ENCODE results near the gene NSRP1. TPM values are rescaled to one million over a fixed set of nuclear protein-coding genes. Genes with fewer than 3 reads are reported as not detected.

NSRP1 gene
- total RNA-seq, 2 donors from 2014 or later = 28.5 to 35.6 TPM

- H3K9me3 ChIP-seq (ENCODE audit: control insufficient read depth, low read length) = no peaks in the 10 kb centered on the region
- H3K36me3 ChIP-seq (ENCODE audit: control insufficient read depth, insufficient read depth, low read length) = peaks cover 46% of the 10 kb centered on the region
- Mint-ChIP-seq H3K27ac (no peak overlapping the region), H3K9me3 (no peaks in the 10 kb centered on the region), H3K4me1 (no peaks in the 10 kb centered on the region), H3K4me3 (no peak overlapping the region), H3K36me3 (ENCODE audit: low read depth) (peaks cover 23% of the 10 kb centered on the region), H3K27me3 (ENCODE audit: insufficient read depth) (no peaks in the 10 kb centered on the region)
- H3K27me3 ChIP-seq (ENCODE audit: control insufficient read depth, insufficient read depth, low read length, poor library complexity, severe bottlenecking) = no peaks in the 10 kb centered on the region
- H3K9ac ChIP-seq (ENCODE audit: extremely low read depth, low read length, poor library complexity, severe bottlenecking) = no peak overlapping the region
- no peaks in the 10 kb centered on the region for H3K4me1 ChIP-seq (ENCODE audit: control insufficient read depth, insufficient read depth, low read length)
- 94 to 100% methylated on average over 1 to 4 of the region's 5 CpGs for WGBS, 2 experiments (ENCODE audit: insufficient coverage in 1 of 2, insufficient read length in 1 of 2)
- no peak overlapping the region for H3K4me3 ChIP-seq (ENCODE audit: low read length)
- no peak overlapping the region for H3K27ac ChIP-seq (ENCODE audit: low read depth, low read length)
- no peak for DNase-seq
- no peak for TF ChIP-seq CTCF (conservative IDR thresholded peaks at IDR 0.05)
Measured at GRCh38 chr17:30188211-30188939, 71.8 kb downstream of the NSRP1 start.

GRCh38 chr17:30191072-30191471 is 74.5 kb downstream of the NSRP1 start:
- peaks cover 19% of the 10 kb centered on the region for H3K36me3 ChIP-seq (ENCODE audit: control insufficient read depth, insufficient read depth, low read length)
- Mint-ChIP-seq H3K27me3 (ENCODE audit: insufficient read depth) (no peaks in the 10 kb centered on the region), H3K4me1 (no peaks in the 10 kb centered on the region), H3K9me3 (no peaks in the 10 kb centered on the region), H3K27ac (no peak overlapping the region), H3K4me3 (no peak overlapping the region), H3K36me3 (ENCODE audit: low read depth) (peaks cover 2% of the 10 kb centered on the region)
- no peak for TF ChIP-seq CTCF (conservative IDR thresholded peaks at IDR 0.05)
- no peak for DNase-seq
- no peak overlapping the region for H3K27ac ChIP-seq (ENCODE audit: low read depth, low read length)
- no peaks in the 10 kb centered on the region for H3K27me3 ChIP-seq (ENCODE audit: control insufficient read depth, insufficient read depth, low read length, poor library complexity, severe bottlenecking)
- H3K4me1 ChIP-seq (ENCODE audit: control insufficient read depth, insufficient read depth, low read length) = no peaks in the 10 kb centered on the region
- 89 to 95% methylated on average over 2 of the region's 2 CpGs for WGBS, 2 experiments (ENCODE audit: insufficient coverage in 1 of 2, insufficient read length in 1 of 2)
- no peak overlapping the region for H3K4me3 ChIP-seq (ENCODE audit: low read length)
- H3K9me3 ChIP-seq (ENCODE audit: control insufficient read depth, low read length) = no peaks in the 10 kb centered on the region
- H3K9ac ChIP-seq (ENCODE audit: extremely low read depth, low read length, poor library complexity, severe bottlenecking) = no peak overlapping the region

- no peak for DNase-seq
- H3K27ac ChIP-seq (ENCODE audit: low read depth, low read length) = no peak overlapping the region
- no peak for TF ChIP-seq CTCF (conservative IDR thresholded peaks at IDR 0.05)
- H3K9ac ChIP-seq (ENCODE audit: extremely low read depth, low read length, poor library complexity, severe bottlenecking) = no peak overlapping the region
- no peaks in the 10 kb centered on the region for H3K36me3 ChIP-seq (ENCODE audit: control insufficient read depth, insufficient read depth, low read length)
- no peaks in the 10 kb centered on the region for H3K4me1 ChIP-seq (ENCODE audit: control insufficient read depth, insufficient read depth, low read length)
- Mint-ChIP-seq H3K4me3 (no peak overlapping the region), H3K36me3 (ENCODE audit: low read depth) (no peaks in the 10 kb centered on the region), H3K27me3 (ENCODE audit: insufficient read depth) (no peaks in the 10 kb centered on the region), H3K9me3 (no peaks in the 10 kb centered on the region), H3K4me1 (no peaks in the 10 kb centered on the region), H3K27ac (no peak overlapping the region)
- H3K4me3 ChIP-seq (ENCODE audit: low read length) = no peak overlapping the region
- H3K27me3 ChIP-seq (ENCODE audit: control insufficient read depth, insufficient read depth, low read length, poor library complexity, severe bottlenecking) = no peaks in the 10 kb centered on the region
- 89% methylated on average over 2 of the region's 3 CpGs; no CpG with 5 or more reads in 1 of the 2 experiments for WGBS, 2 experiments (ENCODE audit: insufficient coverage in 1 of 2, insufficient read length in 1 of 2)
- H3K9me3 ChIP-seq (ENCODE audit: control insufficient read depth, low read length) = no peaks in the 10 kb centered on the region
Measured at GRCh38 chr17:30196504-30196903, 79.9 kb downstream of the NSRP1 start.

All from endodermal cell (in vitro differentiated cells).